GM18873 (cell line): Measurements from ENCODE around the gene GLIS1.

Experiments used
- ATAC-seq: cut with Tn5 transposase; IDR thresholded peaks from one replicate; pipeline ENCODE4 v1.9.1; 2021; ENCODE audit warnings: mild to moderate bottlenecking, moderate library complexity, moderate number of reproducible peaks; ENCODE audit not compliant: unreplicated experiment, low FRiP score

Gene GLIS1

DNA sequence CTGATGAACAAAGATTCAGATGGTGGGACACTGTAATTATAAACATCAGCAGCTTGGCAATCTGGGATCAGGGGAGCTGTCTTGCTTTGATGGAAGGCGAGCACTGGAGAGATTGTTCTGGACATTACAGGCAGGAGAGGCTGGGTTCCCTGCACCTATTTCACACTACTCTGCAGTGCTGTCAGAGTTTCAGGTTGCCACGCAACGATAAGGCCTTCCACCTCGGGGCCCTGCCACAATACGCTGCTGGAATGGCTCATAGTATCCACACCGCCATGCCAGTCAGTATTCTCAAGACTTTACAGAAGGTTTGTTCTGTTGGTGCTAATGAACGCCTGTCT, 96.8 kb downstream of the GLIS1 start:
- ATAC-seq, result no peak

DNA sequence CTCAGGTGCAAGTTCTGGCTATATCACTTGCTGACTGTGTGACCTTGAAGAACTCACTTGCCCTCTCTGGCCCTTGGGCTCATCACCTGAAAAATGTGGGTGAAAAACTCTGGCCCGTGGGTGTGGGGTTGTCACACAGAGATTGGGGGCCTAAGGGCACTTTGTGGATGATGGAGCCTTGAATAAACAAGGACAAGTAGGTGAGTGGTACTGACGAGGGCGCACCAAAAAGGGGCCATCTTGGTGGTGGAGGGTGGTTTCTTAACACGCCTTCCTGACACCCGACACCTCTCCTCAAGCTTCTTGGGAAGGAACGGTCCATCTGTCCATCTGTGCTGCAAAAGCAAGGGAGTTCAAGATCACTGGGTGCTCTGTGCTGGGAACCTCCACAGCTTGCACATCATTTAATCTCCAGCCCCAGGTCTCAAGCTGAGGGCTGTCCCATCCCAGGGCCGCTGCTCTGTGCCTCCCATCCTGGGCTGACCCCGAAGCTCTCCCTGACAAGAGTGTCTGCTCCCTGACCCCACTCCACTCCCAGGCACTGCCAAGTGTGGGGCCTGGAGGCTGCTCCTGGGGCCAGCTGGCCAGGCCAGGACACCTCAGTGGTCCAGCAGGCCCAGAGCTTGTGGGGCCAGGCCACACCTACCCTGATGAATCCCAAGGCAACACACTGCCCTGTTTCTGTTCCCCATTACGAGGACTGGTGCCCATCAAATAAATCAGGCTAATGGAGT, 97.3 kb downstream of the GLIS1 start:
- no peak for ATAC-seq

DNA sequence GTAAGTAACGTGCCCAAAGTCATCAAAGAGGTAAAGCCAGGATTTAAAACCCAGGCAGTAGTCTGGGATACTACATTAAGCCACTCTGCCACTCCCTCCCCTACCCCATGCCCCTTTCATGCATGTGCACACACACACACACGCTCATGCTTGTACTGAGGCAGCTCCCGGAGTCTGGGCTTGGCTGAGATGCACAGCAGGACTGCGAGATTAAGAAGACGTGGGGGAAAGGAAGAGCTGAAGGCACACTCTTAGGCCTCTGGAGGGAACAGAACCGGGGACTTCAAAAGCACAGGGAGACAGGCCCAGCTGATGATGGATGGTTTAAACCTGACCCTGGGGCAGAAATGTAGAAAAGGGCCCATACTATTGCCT, 98.3 kb downstream of the GLIS1 start:
- no peak for ATAC-seq

DNA sequence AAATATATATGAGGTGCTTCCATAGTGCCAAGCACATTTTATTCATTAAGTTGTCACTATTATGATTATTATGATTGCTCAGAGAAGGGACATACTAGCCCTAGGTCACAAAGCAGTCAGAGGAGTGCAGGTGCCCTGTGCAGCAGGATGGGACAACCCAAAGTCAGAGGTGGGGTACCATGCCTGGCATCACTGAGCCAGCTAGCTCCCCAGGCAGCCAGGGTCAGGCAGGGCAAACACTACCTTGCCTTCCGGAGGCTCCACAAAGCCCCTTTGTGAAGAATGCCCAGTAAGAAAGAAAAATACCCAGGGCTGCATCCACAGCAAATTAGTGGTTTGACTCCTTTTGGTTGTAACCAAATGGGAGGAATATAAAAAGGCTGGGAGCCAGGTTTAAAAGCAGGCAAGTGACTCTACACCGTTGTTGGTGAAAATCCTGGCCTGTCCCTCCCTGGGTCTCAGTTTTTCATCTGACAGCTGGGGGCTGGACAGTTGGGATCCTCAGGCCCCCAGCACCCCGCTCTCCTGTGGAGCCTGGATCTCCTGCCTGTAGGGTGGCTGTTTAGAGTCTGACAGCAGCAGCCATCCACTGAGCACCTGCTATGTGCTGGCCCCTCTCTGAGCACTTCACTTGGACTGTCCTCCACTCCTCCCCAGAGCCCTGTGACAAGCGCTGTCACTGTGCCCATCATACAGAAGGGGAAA, 98.8 kb downstream of the GLIS1 start:
- no peak for ATAC-seq

DNA sequence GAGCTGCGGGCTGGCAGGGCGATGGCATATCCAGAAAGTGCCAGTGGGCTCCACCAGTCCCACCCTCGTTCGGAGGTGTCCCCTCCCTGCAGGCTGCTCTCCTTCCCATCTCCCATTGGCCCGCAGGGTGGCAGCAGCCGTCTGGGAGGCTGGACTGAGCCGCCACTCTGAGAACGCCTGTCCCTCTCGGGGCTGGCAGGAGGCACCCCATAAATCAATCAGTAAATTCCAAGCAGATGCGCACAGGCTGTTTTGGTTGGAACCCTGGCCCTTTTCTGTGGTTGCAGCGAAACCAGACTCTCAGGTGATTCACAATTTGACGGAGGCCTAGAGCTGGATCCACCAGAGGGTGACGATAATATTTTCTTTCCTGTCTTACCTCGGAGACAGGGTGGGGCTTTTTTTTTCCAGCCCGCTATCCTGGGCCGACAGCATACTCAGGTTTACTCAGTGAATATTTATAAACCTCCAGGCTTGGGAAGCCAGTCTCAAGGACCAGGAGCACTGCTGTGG, 99.7 kb downstream of the GLIS1 start:
- no peak for ATAC-seq

DNA sequence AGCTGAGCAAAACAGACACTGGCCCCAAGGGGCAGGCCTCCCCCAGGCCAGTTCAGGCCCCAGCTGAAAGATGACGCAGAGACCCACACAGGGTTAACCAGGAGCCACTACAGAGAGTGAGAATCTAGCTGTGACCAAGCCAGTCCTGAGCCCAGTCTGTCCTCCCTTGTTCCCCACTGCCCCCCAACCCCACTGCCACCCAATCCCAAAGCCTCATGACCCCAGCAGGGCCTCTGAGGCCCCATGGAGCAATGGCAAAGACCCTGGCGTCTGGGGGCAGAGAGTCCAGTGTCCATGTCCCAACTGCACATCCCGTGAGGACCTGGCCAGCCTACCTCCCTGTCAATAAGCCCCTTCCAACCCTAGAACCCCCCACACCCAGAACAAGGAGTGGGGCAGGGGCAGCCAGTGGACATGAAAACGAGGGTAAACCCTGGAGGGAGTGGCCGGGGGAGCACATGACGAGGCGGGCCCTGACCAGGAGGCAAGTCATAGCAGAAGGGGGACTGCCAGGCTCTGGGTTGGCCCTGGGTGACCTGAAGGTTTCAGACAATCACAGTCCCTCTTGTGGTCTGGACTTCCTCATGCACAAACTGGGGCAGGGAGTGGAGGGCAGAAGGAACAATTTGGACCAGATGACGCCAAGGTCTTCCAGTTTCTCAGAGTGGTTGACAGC, 100.5 kb downstream of the GLIS1 start:
- ATAC-seq, result no peak

DNA sequence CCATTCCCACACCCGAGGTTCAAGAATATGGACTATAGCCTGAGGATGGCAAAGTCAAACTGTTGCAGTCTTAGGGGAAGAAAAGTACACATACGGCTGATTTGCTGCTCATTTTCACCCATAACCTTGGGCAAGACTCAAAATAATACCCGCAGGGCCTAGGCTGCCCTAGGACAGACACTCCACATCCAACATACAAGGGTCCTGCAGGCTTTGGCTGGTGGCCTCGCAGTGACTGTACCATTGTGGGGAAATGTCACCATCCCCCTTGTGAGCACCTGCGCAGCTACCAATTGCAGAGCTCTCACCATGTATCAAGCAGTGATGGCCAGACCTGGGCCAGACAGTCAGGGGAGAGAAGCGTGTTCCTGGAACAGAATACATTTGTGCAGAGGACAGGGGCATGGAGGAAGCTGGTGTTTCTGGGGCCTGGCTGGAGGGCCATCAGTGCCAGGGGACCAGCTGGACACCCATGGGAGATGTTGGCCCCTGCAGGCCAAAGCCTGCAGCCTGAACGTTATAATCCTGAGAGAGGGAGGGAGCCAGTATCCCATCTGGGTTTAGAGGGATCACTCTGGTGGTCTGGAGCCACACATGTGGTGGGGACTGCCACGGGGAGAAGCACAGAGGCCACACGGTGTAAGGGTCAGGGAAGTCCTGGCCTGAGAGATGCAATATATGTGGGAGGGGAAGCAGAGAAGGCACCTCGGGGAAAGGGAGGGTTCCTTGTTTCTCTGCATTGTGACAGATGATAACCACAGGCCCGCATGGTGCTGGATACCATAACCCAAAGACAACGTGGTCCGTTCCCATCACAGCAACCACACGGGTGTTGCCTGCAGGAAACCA, 101.2 kb downstream of the GLIS1 start:
- ATAC-seq, result no peak

DNA sequence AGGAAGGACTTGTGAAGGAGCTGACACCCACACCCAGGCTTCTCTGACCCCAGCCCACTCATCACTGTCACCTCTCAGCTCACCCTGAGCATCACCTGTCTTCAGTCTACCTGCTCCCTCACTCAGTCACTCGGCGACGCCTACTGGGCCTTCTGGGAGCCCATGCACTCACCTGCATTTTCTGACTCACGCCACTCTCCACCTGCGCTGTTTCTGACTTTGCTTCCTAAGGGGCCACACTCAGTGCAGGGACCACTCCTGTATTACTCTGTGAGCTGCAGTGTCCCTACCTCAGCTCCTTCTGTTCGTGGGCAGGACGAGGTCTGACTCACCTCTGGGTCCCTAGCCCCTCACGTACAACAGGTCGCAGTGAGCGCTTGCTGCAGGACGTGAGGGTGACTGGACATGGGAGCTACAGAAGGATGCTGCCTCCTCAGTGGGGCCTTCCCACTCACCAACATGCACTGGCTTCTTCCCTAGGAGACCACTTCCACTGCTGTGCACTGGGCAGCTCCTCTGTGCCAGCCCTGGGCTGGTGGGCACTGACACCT, 102.3 kb downstream of the GLIS1 start:
- no peak for ATAC-seq

DNA sequence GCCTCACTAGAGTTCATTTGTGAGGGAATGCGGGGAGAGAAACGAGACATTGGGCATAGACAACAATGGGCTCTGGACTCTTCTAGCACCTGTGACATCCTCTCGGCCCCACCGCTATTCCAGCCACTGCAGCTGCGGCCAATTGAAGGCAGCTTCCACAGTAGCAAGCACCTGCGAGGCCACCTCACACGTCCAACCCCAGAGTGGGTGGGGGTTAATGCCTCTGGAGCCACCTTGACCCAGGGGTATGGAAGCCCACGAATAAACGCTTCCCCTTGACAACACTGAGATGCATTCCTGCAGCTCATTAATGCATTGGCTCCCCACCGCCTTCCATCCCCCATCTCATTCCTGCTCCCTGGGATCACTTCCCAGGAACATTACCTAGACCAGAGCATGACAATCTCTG, 104.4 kb downstream of the GLIS1 start:
- no peak for ATAC-seq

DNA sequence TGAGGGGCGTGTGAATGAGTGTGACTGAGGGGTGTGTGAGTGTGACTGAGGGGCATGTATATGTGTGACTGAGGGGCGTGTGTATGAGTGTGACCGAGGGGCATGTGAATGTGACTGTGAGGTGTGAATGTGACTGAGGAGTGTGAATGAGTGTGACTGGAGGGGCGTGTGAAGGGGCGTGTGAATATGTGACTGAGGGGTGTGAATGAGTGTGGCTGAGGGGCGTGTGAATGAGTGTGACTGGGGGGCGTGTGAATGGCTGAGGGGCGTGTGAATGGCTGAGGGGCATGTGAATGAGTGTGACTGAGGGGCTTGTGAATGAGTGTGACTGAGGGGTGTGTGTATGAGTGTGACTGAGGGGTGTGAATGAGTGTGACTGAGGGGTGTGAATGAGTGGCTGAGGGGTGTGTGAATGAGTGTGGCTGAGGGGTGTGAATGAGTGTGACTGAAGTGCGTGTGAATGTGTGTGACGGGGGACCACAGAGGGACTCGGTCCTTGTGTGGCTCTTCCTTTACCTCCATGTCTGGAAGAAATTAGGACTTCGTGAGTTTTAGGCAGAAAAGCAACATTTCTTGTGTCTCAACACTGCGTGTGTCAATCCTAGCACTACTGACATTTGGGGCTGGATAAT, 105.8 kb downstream of the GLIS1 start:
- no peak for ATAC-seq

DNA sequence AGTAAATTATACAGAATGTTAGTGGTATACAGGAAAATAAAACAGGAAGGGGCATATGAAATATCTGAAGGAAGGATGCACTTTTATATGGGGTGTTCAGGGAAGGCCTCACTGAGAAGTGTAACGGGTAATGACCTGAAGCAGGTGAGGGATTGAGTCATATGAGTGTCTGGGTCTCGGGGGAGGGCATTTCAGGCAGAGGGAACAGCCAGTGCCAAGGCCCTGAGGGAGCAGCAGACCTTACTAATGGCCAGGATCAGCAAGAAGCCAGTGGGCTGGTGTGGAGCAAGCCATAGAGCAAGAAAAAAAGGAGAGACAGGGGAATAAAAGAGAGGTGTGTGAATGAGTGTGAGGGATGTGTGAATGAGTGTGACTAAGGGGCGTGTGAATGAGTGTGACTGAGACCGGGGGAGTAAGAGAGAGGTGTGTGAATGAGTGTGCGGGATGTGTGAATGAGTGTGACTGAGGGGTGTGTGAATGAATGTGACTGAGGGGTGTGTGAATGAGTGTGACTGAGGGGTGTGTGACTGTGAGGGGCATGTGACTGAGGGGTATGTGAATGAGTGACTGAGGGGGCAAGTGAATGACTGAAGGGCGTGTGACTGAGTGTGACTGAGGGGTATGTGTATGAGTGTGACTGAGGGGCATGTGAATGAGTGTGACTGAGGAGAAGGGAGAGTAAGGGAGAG, 107.2 kb downstream of the GLIS1 start:
- no peak for ATAC-seq

DNA sequence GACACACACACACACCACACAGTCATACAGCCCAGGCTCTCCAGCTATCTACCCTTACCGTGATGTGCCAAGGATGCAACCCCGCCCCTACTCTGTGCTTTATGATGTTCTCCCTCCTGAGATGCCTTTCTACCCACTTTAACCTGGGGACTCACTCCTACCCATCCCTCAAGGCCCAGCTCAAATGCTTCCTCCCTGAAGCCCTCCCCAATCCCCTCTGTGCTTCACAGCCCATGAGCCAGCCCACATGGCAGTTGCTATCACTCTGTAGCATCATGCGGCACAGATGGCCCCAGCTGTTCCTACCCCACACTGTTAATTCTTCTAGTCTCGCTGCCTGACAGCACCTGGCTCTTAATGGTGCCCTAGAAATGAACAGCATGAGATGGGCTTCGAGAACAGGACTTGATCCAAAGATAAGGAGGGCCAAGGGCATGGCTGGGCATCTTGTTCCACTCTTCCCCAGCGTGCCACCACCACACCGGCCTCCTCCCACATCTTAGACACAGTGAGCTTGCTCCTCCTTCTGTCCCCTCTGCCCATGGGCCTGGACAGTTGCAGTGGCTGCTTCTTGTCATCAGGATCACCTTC, 109.8 kb downstream of the GLIS1 start:
- ATAC-seq, result no peak

DNA sequence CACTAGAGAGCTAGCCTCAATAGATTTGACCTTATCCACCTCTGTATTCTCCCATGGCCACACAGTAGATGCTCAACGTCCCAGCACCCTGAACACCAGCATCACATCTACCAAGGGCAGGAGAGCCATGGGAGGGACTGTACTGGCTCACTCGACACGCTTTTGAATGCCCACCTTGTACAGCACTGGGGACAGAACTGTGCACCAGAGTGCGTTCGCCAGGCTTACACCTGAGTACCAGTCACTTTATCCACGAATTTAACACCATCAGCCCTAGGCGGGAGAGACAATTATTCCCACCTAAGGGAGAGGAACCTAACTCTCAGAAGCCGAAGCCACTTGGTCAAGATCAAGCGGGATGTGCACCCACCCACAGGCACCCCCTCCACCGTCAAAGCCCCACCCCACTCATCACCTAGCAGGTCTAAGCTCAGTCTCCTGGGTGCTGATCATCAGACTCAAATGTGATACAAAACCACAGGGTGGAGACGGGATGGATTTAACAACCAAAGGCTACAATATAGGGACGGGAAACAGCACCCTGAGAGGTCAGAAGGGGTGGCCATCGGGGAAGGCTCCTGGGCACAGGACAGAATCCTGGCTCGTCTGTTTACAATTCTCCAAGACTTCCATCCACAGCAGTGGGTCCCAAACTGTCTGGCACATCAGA, 110.5 kb downstream of the GLIS1 start:
- ATAC-seq, result no peak

DNA sequence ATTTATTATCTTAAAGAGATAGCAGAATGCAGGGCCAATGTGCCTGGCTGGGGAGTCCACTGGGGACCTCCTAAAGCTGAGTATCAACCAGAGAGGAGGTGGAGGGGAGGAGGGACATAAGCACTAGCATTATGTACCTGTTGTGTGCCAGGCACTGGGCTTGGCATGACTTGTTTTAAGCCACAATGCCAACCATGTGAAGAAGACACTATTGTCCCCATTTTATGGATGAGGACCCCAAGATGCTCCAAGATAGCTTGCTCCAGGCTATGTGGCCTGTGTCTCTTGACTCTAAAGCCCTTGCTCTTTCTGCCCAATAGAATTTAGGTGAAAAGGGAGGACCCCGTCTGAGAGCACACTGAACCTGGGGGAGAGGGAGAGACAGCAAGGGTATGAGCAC, 111.3 kb downstream of the GLIS1 start:
- no peak for ATAC-seq

DNA sequence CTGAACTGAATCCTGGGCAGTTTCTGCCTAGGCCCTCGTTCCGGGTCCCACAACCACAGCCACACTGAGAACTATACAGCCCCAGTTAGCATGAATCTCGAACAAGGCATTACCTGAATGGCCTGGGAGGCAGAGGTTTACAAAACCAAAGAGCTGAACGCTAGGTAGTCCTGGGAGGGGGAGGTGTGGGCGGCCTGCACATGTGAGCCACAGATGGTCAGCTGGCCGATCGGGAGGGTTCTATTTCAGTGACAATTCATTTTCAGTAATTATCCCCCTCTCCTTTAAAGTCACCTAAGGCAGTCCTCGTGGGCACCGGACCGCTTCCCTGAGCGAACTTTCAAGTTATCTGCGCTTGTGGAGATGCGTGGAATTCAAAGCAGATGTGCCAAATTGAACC, 111.9 kb downstream of the GLIS1 start:
- no peak for ATAC-seq

DNA sequence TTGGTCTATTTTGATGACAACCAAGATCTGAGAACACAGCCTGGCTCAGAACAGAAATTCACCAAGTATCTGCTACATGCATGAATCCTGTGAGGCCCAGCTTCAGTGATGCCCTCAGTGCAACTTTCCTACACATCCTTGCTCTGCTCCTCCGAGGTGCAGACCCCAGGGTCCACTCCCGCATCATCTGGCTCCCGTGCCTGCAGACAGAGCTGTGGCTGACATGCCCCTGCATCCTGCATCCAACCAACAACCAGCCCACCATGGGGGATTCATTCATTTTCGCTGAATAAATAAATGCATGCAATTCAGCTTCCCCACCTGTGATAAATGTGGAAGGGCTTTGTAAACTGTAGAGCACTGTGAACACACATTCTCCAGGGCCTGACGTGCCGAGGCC, 112.3 kb downstream of the GLIS1 start:
- ATAC-seq, result no peak

DNA sequence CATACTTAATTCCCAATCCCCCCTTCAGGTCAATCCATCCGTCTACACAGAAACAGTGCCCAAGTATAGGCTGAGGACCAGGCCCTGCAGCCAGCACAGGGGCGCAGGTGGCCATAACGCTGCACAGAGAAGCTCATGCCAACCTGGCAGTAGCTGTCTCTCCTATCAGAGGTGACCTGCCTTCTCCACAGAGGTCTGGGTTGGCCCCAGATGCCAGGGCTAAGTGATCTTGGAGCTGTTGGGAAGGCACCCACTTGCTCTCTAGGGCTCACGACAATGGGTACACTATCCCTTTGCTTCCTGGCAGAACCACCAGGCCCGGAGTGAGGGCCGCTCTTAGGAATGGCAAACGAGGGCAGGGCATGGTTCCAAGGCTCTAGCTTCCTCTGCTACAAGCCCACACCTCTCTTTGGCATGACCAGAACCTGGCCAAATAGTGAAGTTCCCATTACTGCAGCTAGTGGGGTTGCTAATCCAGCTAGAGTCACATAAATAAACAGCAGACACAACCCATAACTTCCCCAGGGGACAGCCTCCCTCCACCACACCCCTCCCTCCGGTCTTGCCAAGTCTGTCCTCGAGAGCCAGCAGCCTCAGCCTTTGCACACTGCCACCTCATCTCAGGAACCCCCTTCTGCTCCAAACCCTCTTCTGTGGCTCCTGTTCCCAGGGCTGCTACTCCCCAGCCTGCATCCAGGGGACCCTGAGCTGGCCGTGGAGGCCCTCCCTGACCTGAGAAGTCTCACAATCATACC, 113.0 kb downstream of the GLIS1 start:
- no peak for ATAC-seq

DNA sequence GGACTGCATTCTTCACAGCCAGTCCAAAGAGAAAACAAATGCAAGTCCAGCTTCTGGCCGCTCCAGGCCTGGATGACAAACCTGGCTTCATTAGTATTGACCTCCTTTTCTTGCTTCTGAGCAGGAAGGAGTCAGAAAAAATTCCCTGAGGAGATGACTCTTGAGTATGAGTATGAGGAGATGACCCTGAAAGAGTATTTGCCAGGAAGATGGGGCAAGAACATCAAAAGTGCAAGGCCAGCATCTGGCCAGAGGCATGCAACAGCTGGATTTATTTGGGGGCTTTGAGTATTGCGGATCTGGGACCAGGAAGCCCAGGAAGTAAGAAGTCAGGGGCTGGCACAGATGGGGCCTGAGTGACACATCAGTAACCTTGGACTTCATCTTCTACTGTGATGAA, 113.9 kb downstream of the GLIS1 start:
- no peak for ATAC-seq
